Stimulated activated CD4-positive, alpha-beta T cell treated with anti-CD3 and anti-CD28 coated beads, Interleukin-1b, Interleukin-23, amount 100 ng/mL, for 1 hour (primary cell): ENCODE data around the gene PTPRG.

Experiments used
- DNase-seq, 2 donors: peaks; one replicate each; pipeline ENCODE4 v3.0.0-alpha.2; 2020; ENCODE audit warnings: low read depth in 2 of 2

Gene PTPRG

GRCh38 chr3:61618231-61618630 is 56.9 kb downstream of the PTPRG start:
- DNase-seq: no peak

- DNase-seq: no peak
Observed at GRCh38 chr3:61618871-61619270, 57.5 kb downstream of the PTPRG start.

GRCh38 chr3:61620073-61620472 is 58.7 kb downstream of the PTPRG start:
- DNase-seq: no peak

GRCh38 chr3:61624300-61624699 is 62.9 kb downstream of the PTPRG start:
- no peak for DNase-seq

GRCh38 chr3:61625429-61625828 is 64.1 kb downstream of the PTPRG start:
- DNase-seq: no peak

GRCh38 chr3:61626484-61626883 is 65.1 kb downstream of the PTPRG start:
- DNase-seq: no peak

- no peak for DNase-seq
Observed at GRCh38 chr3:61627768-61628185, 66.4 kb downstream of the PTPRG start.

- DNase-seq: no peak
Observed at GRCh38 chr3:61628636-61629035, 67.3 kb downstream of the PTPRG start.

GRCh38 chr3:61629442-61629841 is 68.1 kb downstream of the PTPRG start:
- no peak for DNase-seq

GRCh38 chr3:61631108-61631769 is 69.9 kb downstream of the PTPRG start:
- no peak for DNase-seq

GRCh38 chr3:61632568-61633175 is 71.3 kb downstream of the PTPRG start:
- no peak for DNase-seq

- no peak for DNase-seq
Observed at GRCh38 chr3:61634678-61635077, 73.3 kb downstream of the PTPRG start.

GRCh38 chr3:61637088-61638051 is 76.0 kb downstream of the PTPRG start:
- no peak for DNase-seq

- DNase-seq: no peak
Observed at GRCh38 chr3:61638741-61639140, 77.4 kb downstream of the PTPRG start.

- DNase-seq: no peak
Observed at GRCh38 chr3:61639991-61640390, 78.6 kb downstream of the PTPRG start.

- DNase-seq: no peak
Observed at GRCh38 chr3:61645148-61645547, 83.8 kb downstream of the PTPRG start.

- no peak for DNase-seq
Observed at GRCh38 chr3:61646360-61646759, 85.0 kb downstream of the PTPRG start.

GRCh38 chr3:61646851-61647525 is 85.6 kb downstream of the PTPRG start:
- DNase-seq: no peak

- DNase-seq: no peak
Observed at GRCh38 chr3:61648481-61648880, 87.1 kb downstream of the PTPRG start.

GRCh38 chr3:61649381-61650170 is 88.2 kb downstream of the PTPRG start:
- no peak for DNase-seq

- DNase-seq: no peak
Observed at GRCh38 chr3:61650276-61650675, 88.9 kb downstream of the PTPRG start.
